Right lobe of liver (tissue), 6 donors: ENCODE results near the gene AKNA. TPM values are rescaled to one million over a fixed set of nuclear protein-coding genes. Genes with fewer than 3 reads are reported as not detected.

Experiments
- ATAC-seq, 4 donors: fragments of 200-7000 bp; cut with Tn5 transposase; one replicate each; pipeline ENCODE4 v1.9.1; 2020; ENCODE audit warnings: mild to moderate bottlenecking in 4 of 4, moderate library complexity in 4 of 4
- DNase-seq, 3 donors: peaks; one replicate each; pipeline ENCODE4 v3.0.0-alpha.2; 2020
- H3K27ac ChIP-seq, 3 donors: fragments of 200-600 bp; one replicate each; pipeline ENCODE4 v1.8.0; 2022
- H3K27me3 ChIP-seq, 2 donors: fragments of 200-600 bp; one replicate each; pipeline ENCODE4 v1.8.0; 2022
- H3K36me3 ChIP-seq, 4 donors: fragments of 200-600 bp; sonication (generic) in 1 of 4; one replicate each; pipeline versions ENCODE4 v1.5.1 to v1.8.0; 2017 to 2022; ENCODE audit warnings: control low read depth in 1 of 4
- H3K4me1 ChIP-seq, 4 donors: fragments of 200-600 bp; sonication (generic) in 1 of 4; one replicate each; pipeline versions ENCODE4 v1.5.1 to v1.8.0; 2017 to 2022; ENCODE audit warnings: control low read depth in 1 of 4
- H3K4me3 ChIP-seq, 3 donors: fragments of 200-600 bp; one replicate each; pipeline ENCODE4 v1.8.0; 2022
- H3K9me3 ChIP-seq, 4 donors: fragments of 200-600 bp; sonication (generic) in 1 of 4; one replicate each; pipeline versions ENCODE4 v1.5.1 to v1.8.0; 2017 to 2022; ENCODE audit warnings: control low read depth in 1 of 4
- CTCF ChIP-seq, 4 donors: fragments of 200-600 bp in 3 of 4; fragments of 450-650 bp in 1 of 4; IDR thresholded peaks; one replicate each; pipeline versions ENCODE4 v1.5.1 to v1.8.0; 2016 to 2022; ENCODE audit warnings: antibody characterized with exemption in 4 of 4, mild to moderate bottlenecking in 2 of 4
- POLR2A ChIP-seq: fragments of 450-650 bp; IDR thresholded peaks from one replicate; pipeline ENCODE4 v1.6.1; 2017; ENCODE audit warnings: antibody characterized with exemption, mild to moderate bottlenecking
- WGBS: methylation state at CpG from one replicate; pipeline ENCODE4 v1.1.6; 2018; ENCODE audit warnings: low coverage, low lambda C conversion rate; ENCODE audit not compliant: insufficient coverage; ENCODE audit errors: missing lambda C conversion rate; 5-methylcytosine and 5-hydroxymethylcytosine counted together
- intact Hi-C, 2 donors: fragments of 100-400 bp; cut with DNase I; formaldehyde crosslinking; loops; one replicate each; pipeline versions ENCODE4 v1.11.2 to v1.14.1; 2022
- total RNA-seq, 6 experiments: library from RNA; depleted of rRNA in 2 of 6; stranded (reverse); fragments of >200 nt in 2 of 6; fragmentation: NEBNext Ultra II Directional in 3 of 6; extraction: Animal tissue kit (Norgen Biotek cat#: 25700) in 3 of 6; gene quantifications; one replicate each; pipeline versions ENCODE4 v1.1.0 to v1.2.4, GENCODE V29; 2016 to 2023
- donor health status: DM: no; HTN: yes; CAD: no.
- donor health status: DM: no; HTN: no; CAD: no.
- donor health status: DM: no; HTN: no; CAD: no.
- donor health status: DM: no; HTN: yes; CAD: no.
- donor health status: DM: no; HTN: yes; CAD: no.

The AKNA gene
- total RNA-seq, 6 experiments from 2014 or later: 4.7 to 15.1 (median 9.8) TPM

GRCh38 chr9:114301798-114302565 lies 85.8 kb downstream of the AKNA start:
- no peak overlapping the region for H3K4me3 ChIP-seq
- H3K36me3 ChIP-seq: no peaks in the 10 kb centered on the region
- no peak overlapping the region for H3K27ac ChIP-seq
- H3K9me3 ChIP-seq: no peaks in the 10 kb centered on the region
- H3K27me3 ChIP-seq: no peaks in the 10 kb centered on the region
- DNase-seq: peak in 1 of 3 donors; percentile 31
- WGBS: 86% methylated on average over 1 of the region's 15 CpGs
- peaks cover 0 to 29% (median 0%) of the 10 kb centered on the region in 4 donors for H3K4me1 ChIP-seq
- no peak for TF ChIP-seq POLR2A
- TF ChIP-seq CTCF (IDR thresholded peaks at IDR 0.05): no peak
- intact Hi-C loops: loop anchor here in 1 of 2 donors (5.0 kb wide), 1 partner anchor 145 kb away; the partner anchor contains the start of gene COL27A1
- no peak for ATAC-seq

GRCh38 chr9:114300846-114301797 lies 86.7 kb downstream of the AKNA start:
- DNase-seq: peak in 1 of 3 donors; percentile 41
- WGBS: 100% methylated on average over 1 of the region's 31 CpGs
- no peaks in the 10 kb centered on the region for H3K36me3 ChIP-seq

GRCh38 chr9:114300153-114300845 lies 87.5 kb downstream of the AKNA start:
- TF ChIP-seq CTCF (IDR thresholded peaks at IDR 0.05): no peak
- Histone ChIP-seq H3K4me1 (peaks cover 0 to 13% (median 0%) of the 10 kb centered on the region in 4 donors), H3K36me3 (peaks cover 0 to 3% (median under 1%) of the 10 kb centered on the region in 4 donors), H3K27me3 (no peaks in the 10 kb centered on the region), H3K27ac (no peak overlapping the region), H3K4me3 (no peak overlapping the region), H3K9me3 (no peaks in the 10 kb centered on the region)
- WGBS: 0% methylated on average over 1 of the region's 4 CpGs
- intact Hi-C loops: loop anchor here in 1 of 2 donors (5.0 kb wide), 1 partner anchor 143 kb away; the partner anchor contains the start of gene COL27A1
- ATAC-seq (no peak), DNase-seq (peak in 1 of 3 donors; percentile 35)

More at GRCh38 chr9:114300846-114301797, 86.7 kb downstream of the AKNA start:
- intact Hi-C loops: loop anchor here in 1 of 2 donors (5.0 kb wide), 1 partner anchor 144 kb away; the partner anchor contains the start of gene COL27A1
- ATAC-seq: no peak
- no peak for TF ChIP-seq POLR2A
- TF ChIP-seq CTCF (IDR thresholded peaks at IDR 0.05): no peak
- Histone ChIP-seq H3K4me1 (peaks cover 0 to 21% (median 0%) of the 10 kb centered on the region in 4 donors), H3K27ac (no peak overlapping the region), H3K9me3 (no peaks in the 10 kb centered on the region), H3K27me3 (no peaks in the 10 kb centered on the region), H3K4me3 (no peak overlapping the region)
